Measurements from ENCODE around the gene MBOAT2. TPM values are rescaled to one million over a fixed set of nuclear protein-coding genes. Genes with fewer than 3 reads are reported as not detected.

The MBOAT2 gene
- polyA plus RNA-seq, 1 experiment, result 18.1 TPM

GRCh38 chr2:8986327-8986976, 17.0 kb downstream of the MBOAT2 start:
- ChIA-PET POLR2A (interaction anchor here (0.6 kb wide), 1 partner anchor 37 kb away, joined by 4 read pairs; no protein-coding TSS in a partner anchor), CTCF (interaction anchor here (0.7 to 3.0 kb wide), 3 partner anchors 10 to 180 kb away, joined by 3 to 8 read pairs (median 6); no protein-coding TSS in a partner anchor)
- Histone ChIP-seq H3K36me3 (ENCODE audit: control insufficient read depth, insufficient read depth, low read length) (no peaks in the 10 kb centered on the region), H3K4me3 (ENCODE audit: low read depth, low read length) (no peak overlapping the region), H3K27me3 (ENCODE audit: control insufficient read depth, insufficient read depth, low read length) (no peaks in the 10 kb centered on the region)
- no peak for DNase-seq (ENCODE audit: low read depth)
- TF ChIP-seq CTCF (IDR thresholded peaks at IDR 0.05; ENCODE audit: insufficient read depth, low read depth, low read length), result no peak

- no peak for DNase-seq (ENCODE audit: low read depth)
- CTCF ChIA-PET, result interaction anchor here (3.0 kb wide), 1 partner anchor 113 kb away, joined by 8 read pairs; no protein-coding TSS in a partner anchor
Measured at GRCh38 chr2:8985561-8986326, 17.7 kb downstream of the MBOAT2 start.

GRCh38 chr2:8984855-8985254, 18.6 kb downstream of the MBOAT2 start:
- POLR2A ChIA-PET, result no interaction called here
- no peak for DNase-seq (ENCODE audit: low read depth)
- CTCF ChIA-PET, result interaction anchor here (3.0 kb wide), 1 partner anchor 112 kb away, joined by 8 read pairs; no protein-coding TSS in a partner anchor
- no peaks in the 10 kb centered on the region for H3K36me3 ChIP-seq (ENCODE audit: control insufficient read depth, insufficient read depth, low read length)
- H3K4me3 ChIP-seq (ENCODE audit: low read depth, low read length), result no peak overlapping the region
- no peak for TF ChIP-seq CTCF (IDR thresholded peaks at IDR 0.05; ENCODE audit: insufficient read depth, low read depth, low read length)
- no peaks in the 10 kb centered on the region for H3K27me3 ChIP-seq (ENCODE audit: control insufficient read depth, insufficient read depth, low read length)

More at GRCh38 chr2:8985561-8986326, 17.7 kb downstream of the MBOAT2 start:
- no peaks in the 10 kb centered on the region for H3K27me3 ChIP-seq (ENCODE audit: control insufficient read depth, insufficient read depth, low read length)
- H3K4me3 ChIP-seq (ENCODE audit: low read depth, low read length), result no peak overlapping the region
- H3K36me3 ChIP-seq (ENCODE audit: control insufficient read depth, insufficient read depth, low read length), result no peaks in the 10 kb centered on the region
- TF ChIP-seq CTCF (IDR thresholded peaks at IDR 0.05; ENCODE audit: insufficient read depth, low read depth, low read length), result no peak
- POLR2A ChIA-PET, result interaction anchor here (0.6 kb wide), 1 partner anchor 36 kb away, joined by 4 read pairs; no protein-coding TSS in a partner anchor

GRCh38 chr2:8984157-8984556, 19.3 kb downstream of the MBOAT2 start:
- POLR2A ChIA-PET, result no interaction called here
- no peak for DNase-seq (ENCODE audit: low read depth)
- Histone ChIP-seq H3K4me3 (ENCODE audit: low read depth, low read length) (no peak overlapping the region), H3K27me3 (ENCODE audit: control insufficient read depth, insufficient read depth, low read length) (no peaks in the 10 kb centered on the region), H3K36me3 (ENCODE audit: control insufficient read depth, insufficient read depth, low read length) (no peaks in the 10 kb centered on the region)
- CTCF ChIA-PET, result no interaction called here
- TF ChIP-seq CTCF (IDR thresholded peaks at IDR 0.05; ENCODE audit: insufficient read depth, low read depth, low read length), result no peak

GRCh38 chr2:8983571-8983970, 19.9 kb downstream of the MBOAT2 start:
- ChIA-PET POLR2A (no interaction called here), CTCF (no interaction called here)
- H3K27me3 ChIP-seq (ENCODE audit: control insufficient read depth, insufficient read depth, low read length), result no peaks in the 10 kb centered on the region
- no peak for TF ChIP-seq CTCF (IDR thresholded peaks at IDR 0.05; ENCODE audit: insufficient read depth, low read depth, low read length)
- H3K36me3 ChIP-seq (ENCODE audit: control insufficient read depth, insufficient read depth, low read length), result no peaks in the 10 kb centered on the region
- DNase-seq (ENCODE audit: low read depth), result no peak
- no peak overlapping the region for H3K4me3 ChIP-seq (ENCODE audit: low read depth, low read length)
